K562 (cell line): ENCODE measurements around the gene CRLF1. TPM values are rescaled to one million over a fixed set of nuclear protein-coding genes. Genes with fewer than 3 reads are reported as not detected.
A peak's percentile ranks its signal among the peaks of the same experiment; 100 is the strongest.

ENCODE experiments used
- BHLHE40 ChIP-seq: IDR thresholded peaks from 2 replicates; pipeline ENCODE4 v1.6.1; 2011; ENCODE audit warnings: low read length, improper control_type of control experiment
- CBX1 ChIP-seq: sonication (generic); IDR thresholded peaks from 2 replicates; pipeline ENCODE4 v1.6.1; 2016; ENCODE audit warnings: antibody characterized with exemption, low read depth, mild to moderate bottlenecking
- CREB1 ChIP-seq, 2 experiments: sonication (generic) in 1 of 2; formaldehyde crosslinking in 1 of 2; IDR thresholded peaks; 2 replicates each; pipeline versions ENCODE4 v1.6.1 to v1.8.0; 2012 to 2022; ENCODE audit warnings: inconsistent platforms in 1 of 2, mild to moderate bottlenecking in 1 of 2, missing genetic modification reagents in 1 of 2, moderate library complexity in 1 of 2
- ELF4 ChIP-seq: fragments of 450-650 bp; formaldehyde crosslinking; IDR thresholded peaks from 2 replicates; pipeline ENCODE4 v1.4.0; 2022; ENCODE audit warnings: missing genetic modification characterization
- EWSR1 ChIP-seq: fragments of 450-650 bp; IDR thresholded peaks from 2 replicates; pipeline ENCODE4 v1.6.1; 2018; ENCODE audit warnings: borderline replicate concordance, mild to moderate bottlenecking, low read depth, moderate library complexity; ENCODE audit not compliant: partially characterized antibody
- GABPA ChIP-seq: fragments of 200-800 bp; sonication (Bioruptor generic); conservative IDR thresholded peaks from 2 replicates; pipeline ENCODE4 v1.6.1; 2016; ENCODE audit warnings: low read depth, missing genetic modification characterization, missing compliant biosample characterization
- GABPB1 ChIP-seq: sonication (generic); formaldehyde crosslinking; IDR thresholded peaks from 2 replicates; pipeline ENCODE4 v1.8.0; 2022; ENCODE audit warnings: mild to moderate bottlenecking, missing genetic modification reagents
- HCFC1 ChIP-seq: IDR thresholded peaks from 2 replicates; pipeline ENCODE4 v1.6.1; 2012; ENCODE audit warnings: low read depth, low read length, improper control_type of control experiment
- HEY1 ChIP-seq: fragments of 250-450 bp; sonication (Bioruptor Pico); IDR thresholded peaks from 2 replicates; pipeline ENCODE4 v1.5.0; 2020; ENCODE audit warnings: mild to moderate bottlenecking, moderate library complexity, borderline replicate concordance
- HLTF ChIP-seq: fragments of 450-650 bp; IDR thresholded peaks from 2 replicates; pipeline ENCODE4 v1.6.1; 2016
- MAFF ChIP-seq: IDR thresholded peaks from 2 replicates; pipeline ENCODE4 v1.6.1; 2012; ENCODE audit warnings: low read length, improper control_type of control experiment
- MAFG ChIP-seq: fragments of 450-650 bp; conservative IDR thresholded peaks from 2 replicates; pipeline ENCODE4 v1.6.1; 2016; ENCODE audit warnings: missing genetic modification characterization, missing compliant biosample characterization
- MEIS2 ChIP-seq: fragments of 450-650 bp; IDR thresholded peaks from 2 replicates; pipeline ENCODE4 v1.6.1; 2014; ENCODE audit warnings: mild to moderate bottlenecking; ENCODE audit not compliant: partially characterized antibody
- POLR2H ChIP-seq: IDR thresholded peaks from 2 replicates; pipeline ENCODE4 v1.6.1; 2016; ENCODE audit warnings: missing genetic modification characterization, low read depth, mild to moderate bottlenecking, control low read depth, missing compliant biosample characterization, moderate library complexity
- RAD21 ChIP-seq, 2 experiments: fragments of 250-450 bp in 1 of 2; fragments of 450-650 bp in 1 of 2; sonication (Bioruptor Pico) in 1 of 2; formaldehyde crosslinking in 1 of 2; IDR thresholded peaks in 1 of 2; conservative IDR thresholded peaks in 1 of 2; 2 replicates each; pipeline versions ENCODE4 v1.4.0 to v1.8.0; 2020 to 2022; ENCODE audit warnings: mild to moderate bottlenecking in 2 of 2, moderate library complexity in 1 of 2
- SMAD2 ChIP-seq: fragments of 150-350 bp; IDR thresholded peaks from 2 replicates; pipeline ENCODE4 v1.6.1; 2014; ENCODE audit warnings: low read depth, mild to moderate bottlenecking, low read length
- SUPT5H ChIP-seq: fragments of 450-650 bp; IDR thresholded peaks from 2 replicates; pipeline ENCODE4 v1.6.1; 2016
- ZFX ChIP-seq: sonication (generic); formaldehyde crosslinking; IDR thresholded peaks from 2 replicates; pipeline ENCODE4 v1.8.0; 2022; ENCODE audit warnings: mild to moderate bottlenecking, missing genetic modification reagents, moderate library complexity
- ZNF766 ChIP-seq: fragments of 200-800 bp; sonication (Bioruptor generic); conservative IDR thresholded peaks from 2 replicates; pipeline ENCODE4 v1.6.1; 2016; ENCODE audit warnings: missing genetic modification characterization, missing compliant biosample characterization
- polyA plus RNA-seq, 8 experiments: library from polyadenylated mRNA; depleted of rRNA in 4 of 8; stranded (reverse) in 5 of 8; unstranded in 3 of 8; fragments of >200 nt; fragmentation: Nextera tagmentation in 2 of 8; fragmentation: Illumina TruSeq in 1 of 8; extraction: Ambion mirVana in 2 of 8; extraction: Trizol in 1 of 8; gene quantifications; 2 replicates each; pipeline versions ENCODE4 v1.2.1 to v1.2.3, GENCODE V29; 2011 to 2014; ENCODE audit warnings: inconsistent platforms in 1 of 8, missing spikeins in 1 of 8
- total RNA-seq, 7 experiments: library from RNA; depleted of rRNA in 6 of 7; stranded (reverse); fragments of >200 nt in 6 of 7; fragmentation: Illumina TruSeq in 2 of 7; extraction: Trizol in 2 of 7; gene quantifications; 2 replicates each; pipeline versions ENCODE4 v1.2.1 to v1.2.3, GENCODE V29; 2011 to 2021; ENCODE audit warnings: low replicate concordance in 1 of 7
- TF ChIP-seq, protein P1 (sequence below): fragments of 200-800 bp; sonication (Bioruptor generic); IDR thresholded peaks from 2 replicates; pipeline ENCODE4 v1.6.1; 2017; ENCODE audit warnings: missing genetic modification characterization, missing compliant biosample characterization
- TF ChIP-seq, protein P2 (sequence below): fragments of 450-650 bp; formaldehyde crosslinking; IDR thresholded peaks from 2 replicates; pipeline ENCODE4 v1.4.0; 2020; ENCODE audit warnings: mild to moderate bottlenecking, mixed read lengths
- TF ChIP-seq, protein P3 (sequence below): fragments of 450-650 bp; IDR thresholded peaks from 2 replicates; pipeline ENCODE4 v1.6.1; 2016
- TF ChIP-seq, protein P4 (sequence below): fragments of 450-650 bp; formaldehyde crosslinking; IDR thresholded peaks from 2 replicates; pipeline ENCODE4 v1.4.0; 2022; ENCODE audit warnings: missing genetic modification characterization

CRLF1 gene
- total and polyA plus RNA-seq, 9 of the 15 experiments (the other 6 are each of a cell fraction or from before 2014, with no cell fraction given) = 0.85 to 3.6 (median 1.7) TPM

GRCh38 chr19:18557411-18558201 is 49.0 kb downstream of the CRLF1 start, which contains the start of gene KXD1 (continued):
- TF ChIP-seq, protein P1, sequence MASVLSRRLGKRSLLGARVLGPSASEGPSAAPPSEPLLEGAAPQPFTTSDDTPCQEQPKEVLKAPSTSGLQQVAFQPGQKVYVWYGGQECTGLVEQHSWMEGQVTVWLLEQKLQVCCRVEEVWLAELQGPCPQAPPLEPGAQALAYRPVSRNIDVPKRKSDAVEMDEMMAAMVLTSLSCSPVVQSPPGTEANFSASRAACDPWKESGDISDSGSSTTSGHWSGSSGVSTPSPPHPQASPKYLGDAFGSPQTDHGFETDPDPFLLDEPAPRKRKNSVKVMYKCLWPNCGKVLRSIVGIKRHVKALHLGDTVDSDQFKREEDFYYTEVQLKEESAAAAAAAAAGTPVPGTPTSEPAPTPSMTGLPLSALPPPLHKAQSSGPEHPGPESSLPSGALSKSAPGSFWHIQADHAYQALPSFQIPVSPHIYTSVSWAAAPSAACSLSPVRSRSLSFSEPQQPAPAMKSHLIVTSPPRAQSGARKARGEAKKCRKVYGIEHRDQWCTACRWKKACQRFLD (CRISPR knock-in tag) = peak; percentile 65; the same call in 1 of the 2 replicates
- TF ChIP-seq, protein P2, sequence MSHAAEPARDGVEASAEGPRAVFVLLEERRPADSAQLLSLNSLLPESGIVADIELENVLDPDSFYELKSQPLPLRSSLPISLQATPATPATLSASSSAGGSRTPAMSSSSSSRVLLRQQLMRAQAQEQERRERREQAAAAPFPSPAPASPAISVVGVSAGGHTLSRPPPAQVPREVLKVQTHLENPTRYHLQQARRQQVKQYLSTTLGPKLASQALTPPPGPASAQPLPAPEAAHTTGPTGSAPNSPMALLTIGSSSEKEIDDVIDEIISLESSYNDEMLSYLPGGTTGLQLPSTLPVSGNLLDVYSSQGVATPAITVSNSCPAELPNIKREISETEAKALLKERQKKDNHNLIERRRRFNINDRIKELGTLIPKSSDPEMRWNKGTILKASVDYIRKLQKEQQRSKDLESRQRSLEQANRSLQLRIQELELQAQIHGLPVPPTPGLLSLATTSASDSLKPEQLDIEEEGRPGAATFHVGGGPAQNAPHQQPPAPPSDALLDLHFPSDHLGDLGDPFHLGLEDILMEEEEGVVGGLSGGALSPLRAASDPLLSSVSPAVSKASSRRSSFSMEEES (CRISPR knock-in tag) = no peak
- TF ChIP-seq MEIS2 (peak; percentile 65), MAFG (tag) (no peak), HEY1 (CRISPR knock-in tag) (peak; percentile 36; the same call in 1 of the 2 replicates), ZFX (CRISPR knock-in tag) (peak; percentile 75), EWSR1 (no peak), BHLHE40 (peak; percentile 75), HLTF (peak; percentile 38; the same call in 1 of the 2 replicates), ELF4 (CRISPR knock-in tag) (peak; percentile 29; the same call in 1 of the 2 replicates), POLR2H (tag) (no peak; the same call in 1 of the 2 replicates), GABPA (tag) (peak; percentile 83), RAD21 (CRISPR knock-in tag; conservative IDR thresholded peaks at IDR 0.05 in 1 of 2, IDR thresholded peaks at IDR 0.05 in 1 of 2) (no peak), SUPT5H (peak; percentile 74), MAFF (no peak), CREB1 (IDR thresholded peaks at IDR 0.05) (peak; percentile 87), CREB1 (CRISPR knock-in tag; IDR thresholded peaks at IDR 0.05) (peak; percentile 87), SMAD2 (no peak), GABPB1 (peak; percentile 75; the same call in 1 of the 2 replicates), HCFC1 (peak; percentile 46; the same call in 1 of the 2 replicates), ZNF766 (CRISPR knock-in tag) (0 out of 2 replicates have a peak, but pooled peaks have one; percentile 46), CBX1 (peak; percentile 99; the same call in 1 of the 2 replicates)
- TF ChIP-seq, protein P3, sequence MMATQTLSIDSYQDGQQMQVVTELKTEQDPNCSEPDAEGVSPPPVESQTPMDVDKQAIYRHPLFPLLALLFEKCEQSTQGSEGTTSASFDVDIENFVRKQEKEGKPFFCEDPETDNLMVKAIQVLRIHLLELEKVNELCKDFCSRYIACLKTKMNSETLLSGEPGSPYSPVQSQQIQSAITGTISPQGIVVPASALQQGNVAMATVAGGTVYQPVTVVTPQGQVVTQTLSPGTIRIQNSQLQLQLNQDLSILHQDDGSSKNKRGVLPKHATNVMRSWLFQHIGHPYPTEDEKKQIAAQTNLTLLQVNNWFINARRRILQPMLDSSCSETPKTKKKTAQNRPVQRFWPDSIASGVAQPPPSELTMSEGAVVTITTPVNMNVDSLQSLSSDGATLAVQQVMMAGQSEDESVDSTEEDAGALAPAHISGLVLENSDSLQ = peak; percentile 50; the same call in 1 of the 2 replicates
- TF ChIP-seq, protein P4, sequence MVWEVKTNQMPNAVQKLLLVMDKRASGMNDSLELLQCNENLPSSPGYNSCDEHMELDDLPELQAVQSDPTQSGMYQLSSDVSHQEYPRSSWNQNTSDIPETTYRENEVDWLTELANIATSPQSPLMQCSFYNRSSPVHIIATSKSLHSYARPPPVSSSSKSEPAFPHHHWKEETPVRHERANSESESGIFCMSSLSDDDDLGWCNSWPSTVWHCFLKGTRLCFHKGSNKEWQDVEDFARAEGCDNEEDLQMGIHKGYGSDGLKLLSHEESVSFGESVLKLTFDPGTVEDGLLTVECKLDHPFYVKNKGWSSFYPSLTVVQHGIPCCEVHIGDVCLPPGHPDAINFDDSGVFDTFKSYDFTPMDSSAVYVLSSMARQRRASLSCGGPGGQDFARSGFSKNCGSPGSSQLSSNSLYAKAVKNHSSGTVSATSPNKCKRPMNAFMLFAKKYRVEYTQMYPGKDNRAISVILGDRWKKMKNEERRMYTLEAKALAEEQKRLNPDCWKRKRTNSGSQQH = no peak
